Renal cortex interstitium (tissue), 11 donors: ENCODE data around the gene TMEM252. TPM values are rescaled to one million over a fixed set of nuclear protein-coding genes. Genes with fewer than 3 reads are reported as not detected.

Source experiments
- DNase-seq, 11 donors: peaks; one replicate each; pipeline ENCODE4 v3.0.0-alpha.2; 2013; ENCODE audit warnings: low read depth in 9 of 11, low spot score in 4 of 11; ENCODE audit errors: extremely low read depth in 1 of 11
- polyA plus RNA-seq, 3 donors: library from polyadenylated mRNA; unstranded; fragments of 120-200 nt; gene quantifications; one replicate each; pipeline ENCODE4 v1.2.1, GENCODE V29; 2013; ENCODE audit not compliant: insufficient read length in 3 of 3

The TMEM252 gene
- polyA plus RNA-seq, 3 donors: 8.1 to 11.1 (median 8.6) TPM

DNA sequence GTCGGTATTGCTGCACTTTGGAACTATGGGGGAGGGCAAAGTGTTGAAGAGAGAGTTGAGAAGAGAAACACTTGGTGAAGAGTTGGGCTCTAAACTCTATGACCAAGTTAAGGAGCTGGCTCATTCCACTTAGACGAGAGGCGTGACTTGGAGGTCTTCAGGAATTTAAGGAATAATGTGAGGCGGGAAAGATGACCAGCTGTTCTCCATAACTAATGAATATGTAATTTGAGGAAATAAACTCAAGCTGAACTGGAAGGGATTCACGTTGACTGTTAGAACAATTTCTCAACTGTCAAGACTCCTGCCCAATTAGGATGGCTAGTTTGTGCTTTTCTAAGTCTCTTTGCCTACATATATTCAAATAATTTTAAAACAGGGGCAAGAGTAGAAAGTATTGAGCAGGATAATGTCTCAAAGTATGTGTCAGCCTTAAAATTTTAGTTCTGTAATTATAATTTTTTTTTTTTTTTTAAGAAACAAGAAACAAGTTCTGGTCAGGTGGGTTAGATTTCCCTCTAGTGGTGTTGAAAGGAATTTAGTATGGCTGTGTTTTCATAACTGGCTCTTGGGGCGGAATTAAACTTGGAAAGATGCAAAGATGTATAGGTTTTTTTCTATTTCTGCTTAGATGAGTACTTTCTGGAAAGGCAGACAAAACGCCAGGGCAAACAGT, 33.4 kb downstream of the TMEM252 start:
- DNase-seq: peak in 7 of 11 donors; percentile 36 to 76 (median 48)

DNA sequence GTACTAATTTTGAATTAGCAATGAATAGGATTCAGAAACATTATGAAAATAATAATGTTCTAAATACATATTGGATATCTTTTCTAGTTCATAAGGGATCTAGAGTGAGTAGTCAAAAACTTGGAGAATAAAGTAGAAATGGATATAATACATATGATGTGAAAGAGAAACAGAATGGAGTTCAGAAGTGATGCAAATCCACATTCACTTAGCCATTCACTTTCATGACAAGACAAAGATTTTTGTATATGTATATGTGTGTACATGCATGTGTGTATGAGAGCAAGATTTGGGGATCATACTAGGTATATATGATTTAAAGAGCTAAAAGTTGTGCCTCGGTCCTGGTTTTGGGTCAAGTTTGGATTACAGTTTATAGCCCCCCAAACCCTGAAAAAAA, 34.1 kb downstream of the TMEM252 start:
- DNase-seq: no peak

- peak in 1 of 11 donors; percentile 26 for DNase-seq
Measured at GRCh38 chr9:68505681-68506409, 34.8 kb downstream of the TMEM252 start.

DNA sequence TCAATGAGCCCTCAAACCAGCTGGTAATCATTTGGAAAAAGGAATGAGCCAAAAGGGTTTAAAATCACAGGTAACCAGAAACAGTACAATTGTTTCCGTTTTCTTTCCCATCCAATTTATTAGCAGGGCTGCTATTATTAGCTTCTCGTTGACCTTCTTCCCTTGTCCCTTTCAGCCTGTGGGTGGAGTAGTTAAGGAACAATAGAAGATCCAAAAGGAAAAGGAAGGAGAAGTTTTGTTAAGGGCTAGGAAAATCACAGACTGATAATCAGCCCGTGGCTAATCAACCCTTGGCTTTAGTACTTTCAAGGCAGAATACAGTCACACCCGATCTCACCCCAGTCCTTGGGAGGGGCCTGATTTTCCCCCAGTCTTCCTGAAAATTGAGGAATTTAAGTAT, 38.4 kb downstream of the TMEM252 start:
- DNase-seq: no peak

GRCh38 chr9:68500457-68501381, 40.0 kb downstream of the TMEM252 start:
- no peak for DNase-seq

DNA sequence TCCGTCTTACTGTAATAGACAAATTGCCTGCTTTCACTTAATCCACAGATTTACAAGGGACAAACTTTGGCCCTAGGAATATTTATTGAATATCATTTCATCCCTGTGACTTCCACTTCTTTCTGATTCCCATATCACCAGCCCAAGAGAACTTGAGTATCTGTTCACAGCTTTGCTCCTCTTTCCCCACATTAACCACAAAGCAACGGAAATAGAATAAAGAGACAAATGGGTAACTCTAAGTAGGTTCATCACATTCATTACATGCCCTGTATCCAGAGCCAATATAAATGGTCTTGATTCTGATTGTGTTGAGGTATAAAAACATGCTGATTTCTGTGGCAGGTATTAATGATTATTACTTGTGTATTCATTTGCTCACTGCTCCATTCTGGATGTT, 41.9 kb downstream of the TMEM252 start:
- no peak for DNase-seq

- DNase-seq: no peak
Measured at GRCh38 chr9:68497629-68498028, 43.1 kb downstream of the TMEM252 start.

DNA sequence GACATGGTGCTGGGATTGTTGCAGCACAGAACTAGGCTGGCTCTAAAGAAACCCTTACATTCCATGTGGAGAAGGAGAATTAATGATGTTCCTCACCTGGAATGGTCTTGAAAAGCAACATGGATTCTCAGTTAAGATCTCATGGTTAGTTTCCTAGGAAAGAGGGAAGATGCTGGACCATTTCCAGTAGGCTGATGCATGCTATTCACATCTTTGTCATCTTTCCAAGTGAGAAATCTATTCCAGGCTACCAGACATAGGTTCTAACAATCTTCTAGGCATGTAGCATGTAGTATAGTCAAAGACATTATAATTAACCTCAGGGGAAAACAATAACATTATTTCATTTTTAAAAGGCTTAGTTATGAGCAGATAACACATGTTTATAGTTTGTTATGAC, 44.3 kb downstream of the TMEM252 start:
- DNase-seq: no peak

- DNase-seq: no peak
Measured at GRCh38 chr9:68495247-68495646, 45.4 kb downstream of the TMEM252 start.

DNA sequence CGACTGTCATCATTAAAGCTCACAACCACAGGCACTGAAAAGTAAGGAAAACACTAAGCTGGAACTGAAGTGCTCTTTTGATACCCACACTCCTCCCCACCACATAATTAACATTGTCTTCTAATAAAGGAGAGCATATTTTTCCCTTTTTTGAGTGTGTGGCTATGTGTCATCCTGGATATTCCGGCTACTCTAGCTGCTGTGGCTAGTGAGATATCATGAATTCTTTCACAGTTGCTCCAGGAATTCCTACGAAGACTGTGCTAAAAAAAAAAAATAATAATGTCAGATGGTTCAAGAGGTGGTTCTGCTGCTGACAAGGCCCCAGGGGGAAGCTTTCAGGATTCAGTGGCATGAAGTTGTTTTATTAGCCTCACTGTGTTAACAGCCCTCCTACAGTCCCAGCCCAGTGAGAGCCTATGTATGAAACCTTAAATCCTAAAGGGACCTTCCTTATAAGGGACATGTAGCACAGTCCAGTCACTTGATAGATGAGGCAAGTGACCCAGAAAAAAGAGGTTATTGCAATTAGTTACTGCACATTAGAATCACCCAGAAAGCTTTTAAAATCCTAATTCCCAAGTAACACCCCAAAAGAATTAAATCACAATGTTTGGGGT, 46.6 kb downstream of the TMEM252 start:
- DNase-seq: no peak

GRCh38 chr9:68493541-68493940, 47.1 kb downstream of the TMEM252 start:
- no peak for DNase-seq

- DNase-seq: no peak
Measured at GRCh38 chr9:68492806-68493205, 47.9 kb downstream of the TMEM252 start.

- no peak for DNase-seq
Measured at GRCh38 chr9:68489646-68490045, 51.0 kb downstream of the TMEM252 start.

DNA sequence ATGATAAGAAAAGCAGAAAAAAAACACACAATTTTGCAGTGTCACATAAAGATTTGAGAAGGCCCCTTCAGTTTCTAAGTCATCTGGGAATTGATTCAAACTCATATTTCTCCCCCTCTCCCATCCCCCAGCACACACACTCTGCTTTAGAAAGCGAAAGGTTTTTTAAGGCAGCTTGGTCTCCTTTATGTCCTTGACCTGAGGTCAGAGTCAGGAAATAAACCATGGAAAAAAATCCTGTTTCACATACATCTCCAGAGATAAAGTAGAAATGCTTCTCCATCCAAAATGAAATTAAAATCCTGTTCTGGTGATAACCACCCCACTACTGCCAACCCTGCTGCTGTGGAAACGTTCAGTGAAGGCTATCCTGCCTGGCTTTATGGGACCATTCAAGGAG, 52.6 kb downstream of the TMEM252 start:
- DNase-seq: no peak

Other genes starting within 250 kb of the TMEM252 start
- under 1 TPM in 1 of 3 donors, not detected in 2; 0.07 TPM for gene FOXD4L3, start 238.0 kb downstream of the TMEM252 start, polyA plus RNA-seq
- gene PGM5, start 184.3 kb downstream of the TMEM252 start, polyA plus RNA-seq: 10 to 100 TPM; 35.4 to 41.7 (median 35.6) TPM
- gene PIP5K1B, start 164.4 kb upstream of the TMEM252 start, polyA plus RNA-seq: 1 to 10 TPM; 6.3 to 8.4 (median 6.6) TPM